BE2C (cell line): ENCODE measurements around the gene LIX1L.

ENCODE experiments used
- DNase-seq: peaks from one replicate; pipeline ENCODE4 v3.0.0-alpha.2; 2020
- H3K27me3 ChIP-seq: fragments of 250-450 bp; sonication (Bioruptor Pico); 2 replicates; pipeline ENCODE4 v1.5.1; 2020; ENCODE audit warnings: mild to moderate bottlenecking
- H3K36me3 ChIP-seq: fragments of 250-450 bp; sonication (Bioruptor Pico); 2 replicates; pipeline ENCODE4 v1.5.1; 2020; ENCODE audit warnings: mild to moderate bottlenecking
- H3K4me1 ChIP-seq: fragments of 250-450 bp; sonication (Bioruptor Pico); 2 replicates; pipeline ENCODE4 v1.5.1; 2020
- H3K4me3 ChIP-seq: 2 replicates; pipeline ENCODE4 v1.5.1; 2011; ENCODE audit warnings: low read depth, low read length
- H3K9me3 ChIP-seq: fragments of 250-450 bp; sonication (Bioruptor Pico); 2 replicates; pipeline ENCODE4 v1.5.1; 2020
- CTCF ChIP-seq: IDR thresholded peaks from 2 replicates; pipeline ENCODE4 v1.5.1; 2012; ENCODE audit warnings: mild to moderate bottlenecking, low read depth, low read length

The LIX1L gene

GRCh38 chr1:145983206-145983675 is 25.4 kb upstream of the LIX1L start:
- TF ChIP-seq CTCF: no peak
- Histone ChIP-seq H3K27me3 (no peaks in the 10 kb centered on the region), H3K9me3 (no peaks in the 10 kb centered on the region), H3K4me1 (peaks cover 18% of the 10 kb centered on the region), H3K36me3 (no peaks in the 10 kb centered on the region), H3K4me3 (no peak overlapping the region)
- DNase-seq: no peak

GRCh38 chr1:145982010-145982723 is 24.4 kb upstream of the LIX1L start:
- H3K4me1 ChIP-seq: peaks cover 25% of the 10 kb centered on the region
- no peaks in the 10 kb centered on the region for H3K36me3 ChIP-seq
- no peak for TF ChIP-seq CTCF
- no peaks in the 10 kb centered on the region for H3K9me3 ChIP-seq
- no peak for DNase-seq
- no peak overlapping the region for H3K4me3 ChIP-seq
- H3K27me3 ChIP-seq: no peaks in the 10 kb centered on the region

- H3K27me3 ChIP-seq: no peaks in the 10 kb centered on the region
- H3K4me1 ChIP-seq: peaks cover 22% of the 10 kb centered on the region
- TF ChIP-seq CTCF: no peak
- no peak overlapping the region for H3K4me3 ChIP-seq
- H3K9me3 ChIP-seq: no peaks in the 10 kb centered on the region
- DNase-seq: no peak
- no peaks in the 10 kb centered on the region for H3K36me3 ChIP-seq
Observed at GRCh38 chr1:145980457-145980994, 22.7 kb upstream of the LIX1L start.

GRCh38 chr1:145979746-145980456 is 22.1 kb upstream of the LIX1L start:
- H3K27me3 ChIP-seq: no peaks in the 10 kb centered on the region
- no peaks in the 10 kb centered on the region for H3K9me3 ChIP-seq
- no peak for DNase-seq
- peak overlapping the region; percentile 19; the same call in 1 of the 2 replicates for H3K4me3 ChIP-seq
- H3K4me1 ChIP-seq: peaks cover 22% of the 10 kb centered on the region
- no peaks in the 10 kb centered on the region for H3K36me3 ChIP-seq
- no peak for TF ChIP-seq CTCF

GRCh38 chr1:145978854-145979745 is 21.3 kb upstream of the LIX1L start:
- peak; percentile 90 for DNase-seq
- no peaks in the 10 kb centered on the region for H3K36me3 ChIP-seq
- no peaks in the 10 kb centered on the region for H3K27me3 ChIP-seq
- 0 out of 2 replicates have a peak overlapping the region, but pooled peaks have one; percentile 11 for H3K4me3 ChIP-seq
- peak; percentile 60 for TF ChIP-seq CTCF
- H3K9me3 ChIP-seq: no peaks in the 10 kb centered on the region
- H3K4me1 ChIP-seq: peaks cover 22% of the 10 kb centered on the region
